ENCODE measurements around the gene CLCNKA. TPM values are rescaled to one million over a fixed set of nuclear protein-coding genes. Genes with fewer than 3 reads are reported as not detected.
A peak's percentile ranks its signal among the peaks of the same experiment; 100 is the strongest.
"Not testable (repeated sequence)": the region's sequence is repeated elsewhere in the genome, so short reads cannot be mapped to it uniquely, and the experiment has no call there.

CLCNKA gene
- total and polyA plus RNA-seq, 8 donors = 0.67 to 9.3 (median 1.4) TPM

DNA sequence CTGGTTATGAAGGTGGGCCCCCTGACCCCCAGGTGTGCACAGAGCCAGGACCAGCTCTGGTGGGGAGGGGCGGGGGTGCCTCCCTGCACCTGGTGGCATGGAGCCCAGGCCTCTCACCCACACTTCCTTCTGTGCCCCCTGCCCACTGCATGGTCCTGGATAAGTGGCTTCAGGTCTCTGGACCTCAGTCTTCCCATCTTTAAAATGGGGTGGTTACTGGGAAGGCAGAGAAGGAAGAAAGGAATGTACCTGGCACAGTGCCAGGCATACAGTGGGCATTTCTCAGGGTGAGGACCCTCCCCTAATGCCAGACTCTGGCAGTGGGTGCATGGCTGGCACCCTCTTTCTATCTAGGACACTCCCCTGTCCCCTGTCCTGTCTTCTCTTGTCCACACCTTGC, 7.5 kb downstream of the CLCNKA start:
- H3K9me3 ChIP-seq = no peaks in the 10 kb centered on the region
- ATAC-seq (no peak), DNase-seq (peak in 1 of 6 donors; percentile 41), FAIRE-seq (no peak)
- intact Hi-C loops (cut with DNase I) = no loop called here
- H3K27ac ChIP-seq = no peak overlapping the region
- 79 to 89% methylated on average over 1 of the region's 1 CpG for WGBS, 2 donors
- H3K27me3 ChIP-seq = no peaks in the 10 kb centered on the region
- TF ChIP-seq, protein P1, sequence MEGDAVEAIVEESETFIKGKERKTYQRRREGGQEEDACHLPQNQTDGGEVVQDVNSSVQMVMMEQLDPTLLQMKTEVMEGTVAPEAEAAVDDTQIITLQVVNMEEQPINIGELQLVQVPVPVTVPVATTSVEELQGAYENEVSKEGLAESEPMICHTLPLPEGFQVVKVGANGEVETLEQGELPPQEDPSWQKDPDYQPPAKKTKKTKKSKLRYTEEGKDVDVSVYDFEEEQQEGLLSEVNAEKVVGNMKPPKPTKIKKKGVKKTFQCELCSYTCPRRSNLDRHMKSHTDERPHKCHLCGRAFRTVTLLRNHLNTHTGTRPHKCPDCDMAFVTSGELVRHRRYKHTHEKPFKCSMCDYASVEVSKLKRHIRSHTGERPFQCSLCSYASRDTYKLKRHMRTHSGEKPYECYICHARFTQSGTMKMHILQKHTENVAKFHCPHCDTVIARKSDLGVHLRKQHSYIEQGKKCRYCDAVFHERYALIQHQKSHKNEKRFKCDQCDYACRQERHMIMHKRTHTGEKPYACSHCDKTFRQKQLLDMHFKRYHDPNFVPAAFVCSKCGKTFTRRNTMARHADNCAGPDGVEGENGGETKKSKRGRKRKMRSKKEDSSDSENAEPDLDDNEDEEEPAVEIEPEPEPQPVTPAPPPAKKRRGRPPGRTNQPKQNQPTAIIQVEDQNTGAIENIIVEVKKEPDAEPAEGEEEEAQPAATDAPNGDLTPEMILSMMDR (IDR thresholded peaks at IDR 0.05) = no peak
- H3K36me3 ChIP-seq = no peaks in the 10 kb centered on the region
- H3K4me1 ChIP-seq = peaks cover 0 to 7% (median 7%) of the 10 kb centered on the region in 3 donors
- H3K4me3 ChIP-seq = no peak overlapping the region

DNA sequence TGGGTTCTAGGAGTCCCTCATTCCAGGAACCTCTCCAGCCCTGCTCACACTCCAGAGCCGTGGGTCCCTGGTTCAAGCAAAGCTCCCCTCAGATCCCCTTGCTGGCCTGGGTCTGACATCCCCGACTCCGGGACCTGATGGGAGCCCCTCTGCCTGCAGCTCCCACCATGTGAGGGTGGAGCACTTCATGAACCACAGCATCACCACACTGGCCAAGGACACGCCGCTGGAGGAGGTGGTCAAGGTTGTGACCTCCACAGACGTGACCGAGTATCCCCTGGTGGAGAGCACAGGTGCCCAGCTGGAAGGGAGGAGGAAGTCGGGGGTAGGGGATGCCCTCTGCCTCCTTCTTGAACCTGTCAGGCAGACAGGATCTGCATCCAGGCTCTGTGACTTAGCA, 9.7 kb downstream of the CLCNKA start:
- 68 to 86% methylated on average over 8 of the region's 8 CpGs for WGBS, 2 donors
- peaks cover 0 to 7% (median 7%) of the 10 kb centered on the region in 3 donors for H3K4me1 ChIP-seq
- no peaks in the 10 kb centered on the region for H3K9me3 ChIP-seq
- no peak overlapping the region for H3K27ac ChIP-seq
- ATAC-seq (no peak), DNase-seq (peak in 1 of 6 donors; percentile 65), FAIRE-seq (no peak)
- no peaks in the 10 kb centered on the region for H3K36me3 ChIP-seq
- H3K4me3 ChIP-seq = no peak overlapping the region
- intact Hi-C loops (cut with DNase I) = no loop called here
- TF ChIP-seq, protein P1 (IDR thresholded peaks at IDR 0.05) = no peak
- no peaks in the 10 kb centered on the region for H3K27me3 ChIP-seq

DNA sequence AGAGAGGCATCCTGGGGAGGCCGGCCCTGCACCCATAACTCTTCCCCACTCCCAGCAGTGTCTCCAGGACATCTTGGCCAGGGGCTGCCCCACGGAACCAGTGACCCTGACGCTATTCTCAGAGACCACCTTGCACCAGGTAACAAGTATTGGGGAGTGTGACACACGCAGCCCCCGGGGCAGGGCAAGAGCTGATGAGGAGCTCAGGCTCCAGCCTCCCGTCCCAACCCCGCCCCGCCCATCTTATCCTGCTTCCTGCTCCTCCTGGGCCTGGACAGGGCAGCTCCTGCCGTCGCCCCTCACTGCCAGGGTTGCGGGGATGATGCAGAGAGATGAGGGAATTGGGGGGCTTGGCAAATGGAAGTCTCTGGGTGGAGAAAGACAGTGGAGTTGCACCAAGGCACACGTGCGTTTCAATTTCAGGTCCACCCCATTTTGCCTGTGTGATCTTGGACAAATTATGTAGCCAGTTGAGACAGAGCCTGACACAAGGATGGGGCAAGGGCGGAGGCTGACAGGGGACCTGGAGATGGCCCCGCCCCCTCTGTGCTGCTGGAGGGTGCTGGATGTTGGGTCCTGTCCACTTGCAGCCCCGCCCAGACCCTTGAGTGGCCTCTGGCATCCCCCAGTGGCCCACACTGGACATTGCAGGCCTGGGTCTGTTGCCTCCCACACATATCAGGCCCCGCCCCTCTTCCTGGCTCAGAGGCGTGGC, 10.7 kb downstream of the CLCNKA start:
- intact Hi-C loops (cut with DNase I) = no loop called here
- Histone ChIP-seq H3K9me3 (no peaks in the 10 kb centered on the region), H3K4me1 (no peaks in the 10 kb centered on the region), H3K27ac (no peak overlapping the region), H3K27me3 (no peaks in the 10 kb centered on the region), H3K4me3 (no peak overlapping the region), H3K36me3 (no peaks in the 10 kb centered on the region)
- TF ChIP-seq, protein P1 (IDR thresholded peaks at IDR 0.05) = peak; percentile 79 to 98 (median 92)
- DNase-seq (peak; percentile 74 to 92 (median 85)), FAIRE-seq (no peak), ATAC-seq (peak; percentile 78 to 99 (median 96))
- 53 to 58% methylated on average over 17 to 18 of the region's 18 CpGs for WGBS, 2 donors

DNA sequence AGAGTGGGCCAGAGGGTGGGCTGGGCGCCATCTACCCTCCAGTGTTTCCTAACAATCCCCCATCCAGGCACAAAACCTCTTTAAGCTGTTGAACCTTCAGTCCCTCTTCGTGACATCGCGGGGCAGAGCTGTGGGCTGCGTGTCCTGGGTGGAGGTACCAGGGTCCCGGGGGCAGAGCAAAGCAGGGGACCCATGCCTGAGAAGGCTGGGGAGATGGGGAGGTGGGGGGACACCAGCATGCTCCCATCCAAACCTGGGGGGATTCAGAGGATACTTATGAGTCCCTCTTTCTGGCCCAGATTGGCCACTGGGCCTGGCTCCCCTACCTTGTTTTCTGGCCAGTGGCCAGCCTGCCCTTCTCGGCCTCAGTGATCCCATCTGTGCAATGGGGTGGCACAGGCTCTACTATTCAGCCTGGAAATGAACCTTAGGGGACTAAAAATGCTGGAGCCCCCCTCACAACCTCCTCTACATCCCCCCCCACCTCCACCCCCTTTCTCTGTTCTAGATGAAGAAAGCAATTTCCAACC, 11.3 kb downstream of the CLCNKA start:
- H3K9me3 ChIP-seq; DNase-seq; H3K27ac ChIP-seq; H3K4me3 ChIP-seq; intact Hi-C loops (cut with DNase I); H3K36me3 ChIP-seq; H3K27me3 ChIP-seq; FAIRE-seq; H3K4me1 ChIP-seq; ATAC-seq: not testable (repeated sequence)
- WGBS, 2 donors = 52 to 58% methylated on average over 7 of the region's 7 CpGs

DNA sequence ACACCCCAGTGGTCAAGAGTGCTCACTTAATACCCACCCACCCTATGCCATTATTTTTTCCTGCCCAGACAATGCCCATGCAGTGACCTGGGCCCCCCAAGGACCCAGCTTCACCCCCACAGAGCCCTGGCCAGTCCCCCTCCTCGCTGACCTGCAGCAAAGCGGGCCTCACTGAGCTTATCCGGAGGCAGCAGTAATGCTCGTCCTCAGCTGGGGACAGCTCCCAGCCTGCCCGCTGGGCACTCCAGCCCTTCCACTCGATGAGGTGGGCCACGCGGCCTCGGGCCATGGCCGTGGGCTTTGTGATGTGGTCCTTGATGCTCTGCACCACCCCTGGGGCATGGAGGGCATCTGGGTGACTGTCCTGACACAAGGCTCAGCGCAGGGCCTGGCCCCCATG, 14.6 kb downstream of the CLCNKA start:
- H3K36me3 ChIP-seq; ATAC-seq; intact Hi-C loops (cut with DNase I); FAIRE-seq; H3K27ac ChIP-seq; H3K4me3 ChIP-seq; H3K27me3 ChIP-seq; H3K4me1 ChIP-seq; H3K9me3 ChIP-seq: not testable (repeated sequence)
- DNase-seq = peak in 1 of 6 donors; percentile 62
- WGBS, 2 donors = 76 to 85% methylated on average over 10 of the region's 11 CpGs

DNA sequence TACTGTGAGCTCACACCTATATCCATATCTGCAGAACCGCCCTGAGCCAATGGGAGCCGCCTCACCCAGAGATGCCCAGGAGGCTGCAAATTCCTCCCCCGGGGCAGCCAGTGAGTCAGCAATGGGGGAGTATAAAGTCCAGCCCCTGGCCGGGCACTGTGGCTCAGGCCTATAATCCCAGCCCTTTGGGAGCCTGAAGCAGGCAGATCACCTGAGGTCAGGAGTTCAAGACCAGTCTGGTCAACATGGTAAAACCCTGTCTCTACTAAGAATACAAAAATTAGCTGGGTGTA, 16.7 kb downstream of the CLCNKA start:
- DNase-seq (peak in 1 of 6 donors; percentile 37), ATAC-seq (no peak), FAIRE-seq (no peak)
- no peaks in the 10 kb centered on the region for H3K27me3 ChIP-seq
- intact Hi-C loops (cut with DNase I) = no loop called here
- H3K4me1 ChIP-seq = peaks cover 0 to 4% (median 0%) of the 10 kb centered on the region in 3 donors
- H3K9me3 ChIP-seq = no peaks in the 10 kb centered on the region
- 68 to 77% methylated on average over 4 of the region's 4 CpGs for WGBS, 2 donors
- H3K36me3 ChIP-seq = no peaks in the 10 kb centered on the region
- no peak overlapping the region for H3K4me3 ChIP-seq
- no peak overlapping the region for H3K27ac ChIP-seq
- TF ChIP-seq, protein P1 (IDR thresholded peaks at IDR 0.05) = no peak

DNA sequence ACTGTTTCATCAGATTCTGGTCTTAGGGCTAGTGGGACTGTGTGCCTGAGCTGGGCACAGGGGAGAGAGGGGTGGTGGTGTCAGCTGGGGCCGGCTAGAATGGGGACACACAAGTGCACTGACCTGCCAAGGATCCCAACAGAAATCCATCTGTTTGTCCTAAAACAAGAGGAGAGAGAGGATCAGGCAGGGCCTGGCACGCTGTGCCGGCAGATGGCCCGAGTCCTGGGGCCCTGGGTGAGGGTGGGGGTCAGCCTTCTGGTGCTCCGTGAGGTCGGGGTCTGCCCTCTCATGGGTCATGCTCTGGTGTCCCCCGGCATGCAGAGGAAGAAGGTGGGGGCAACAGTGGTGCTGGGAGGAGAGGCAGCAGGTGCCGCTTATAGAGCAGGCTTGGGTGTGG, 18.0 kb downstream of the CLCNKA start:
- ATAC-seq = not testable (repeated sequence)

More for the DNA sequence above, 18.0 kb downstream of the CLCNKA start:
- not testable (repeated sequence) for H3K9me3 ChIP-seq, H3K4me3 ChIP-seq, H3K36me3 ChIP-seq, H3K27ac ChIP-seq, FAIRE-seq, H3K27me3 ChIP-seq, H3K4me1 ChIP-seq
- peak in 1 of 6 donors; percentile 57 for DNase-seq
- 67 to 75% methylated on average over 7 to 8 of the region's 8 CpGs for WGBS, 2 donors
- intact Hi-C loops (cut with DNase I) = loop anchor here in 1 of 3 donors (10.0 kb wide), 1 partner anchor 235 kb away; the partner anchor contains the start of gene UQCRHL
